Measurements from ENCODE around the gene AQP5. TPM values are rescaled to one million over a fixed set of nuclear protein-coding genes. Genes with fewer than 3 reads are reported as not detected.

The AQP5 gene
- total RNA-seq, 4 donors from 2014 or later, result 0.21 TPM; not detected in 3

GRCh38 chr12:49922349-49923034 is 39.2 kb upstream of the AQP5 start:
- Histone ChIP-seq H3K4me3 (no peak overlapping the region), H3K4me1 (peaks cover 0 to 27% (median 4%) of the 10 kb centered on the region in 4 donors), H3K36me3 (no peaks in the 10 kb centered on the region), H3K27me3 (no peaks in the 10 kb centered on the region), H3K9me3 (no peaks in the 10 kb centered on the region), H3K27ac (no peak overlapping the region)
- TF ChIP-seq EP300 (IDR thresholded peaks at IDR 0.05) (no peak), POLR2A (IDR thresholded peaks at IDR 0.05) (no peak)
- TF ChIP-seq, protein P1, sequence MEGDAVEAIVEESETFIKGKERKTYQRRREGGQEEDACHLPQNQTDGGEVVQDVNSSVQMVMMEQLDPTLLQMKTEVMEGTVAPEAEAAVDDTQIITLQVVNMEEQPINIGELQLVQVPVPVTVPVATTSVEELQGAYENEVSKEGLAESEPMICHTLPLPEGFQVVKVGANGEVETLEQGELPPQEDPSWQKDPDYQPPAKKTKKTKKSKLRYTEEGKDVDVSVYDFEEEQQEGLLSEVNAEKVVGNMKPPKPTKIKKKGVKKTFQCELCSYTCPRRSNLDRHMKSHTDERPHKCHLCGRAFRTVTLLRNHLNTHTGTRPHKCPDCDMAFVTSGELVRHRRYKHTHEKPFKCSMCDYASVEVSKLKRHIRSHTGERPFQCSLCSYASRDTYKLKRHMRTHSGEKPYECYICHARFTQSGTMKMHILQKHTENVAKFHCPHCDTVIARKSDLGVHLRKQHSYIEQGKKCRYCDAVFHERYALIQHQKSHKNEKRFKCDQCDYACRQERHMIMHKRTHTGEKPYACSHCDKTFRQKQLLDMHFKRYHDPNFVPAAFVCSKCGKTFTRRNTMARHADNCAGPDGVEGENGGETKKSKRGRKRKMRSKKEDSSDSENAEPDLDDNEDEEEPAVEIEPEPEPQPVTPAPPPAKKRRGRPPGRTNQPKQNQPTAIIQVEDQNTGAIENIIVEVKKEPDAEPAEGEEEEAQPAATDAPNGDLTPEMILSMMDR (IDR thresholded peaks at IDR 0.05), result no peak
- no peak for DNase-seq (ENCODE audit: low spot score in 2 of 2)
- 58 to 62% methylated on average over 12 of the region's 12 CpGs for WGBS, 2 donors

GRCh38 chr12:49923035-49923644 is 38.5 kb upstream of the AQP5 start:
- DNase-seq (ENCODE audit: low spot score in 2 of 2), result no peak
- H3K27me3 ChIP-seq, result no peaks in the 10 kb centered on the region
- H3K36me3 ChIP-seq, result no peaks in the 10 kb centered on the region
- TF ChIP-seq, protein P1 (IDR thresholded peaks at IDR 0.05), result no peak
- no peak for TF ChIP-seq POLR2A (IDR thresholded peaks at IDR 0.05)
- H3K9me3 ChIP-seq, result no peaks in the 10 kb centered on the region
- WGBS, 2 donors, result 47 to 51% methylated on average over 7 of the region's 7 CpGs
- H3K4me1 ChIP-seq, result peaks cover 0 to 27% (median 4%) of the 10 kb centered on the region in 4 donors
- H3K27ac ChIP-seq, result peak overlapping the region in 2 of 4 donors; percentile 5 to 35
- H3K4me3 ChIP-seq, result no peak overlapping the region

- no peaks in the 10 kb centered on the region for H3K9me3 ChIP-seq
- H3K4me3 ChIP-seq, result no peak overlapping the region
- TF ChIP-seq, protein P1 (IDR thresholded peaks at IDR 0.05), result no peak
- no peak for TF ChIP-seq EP300 (IDR thresholded peaks at IDR 0.05)
- no peak for TF ChIP-seq POLR2A (IDR thresholded peaks at IDR 0.05)
- H3K36me3 ChIP-seq, result no peaks in the 10 kb centered on the region
- peaks cover 0 to 27% (median 4%) of the 10 kb centered on the region in 4 donors for H3K4me1 ChIP-seq
- H3K27ac ChIP-seq, result peak overlapping the region in 1 of 4 donors; percentile 35
- no peaks in the 10 kb centered on the region for H3K27me3 ChIP-seq
- DNase-seq (ENCODE audit: low spot score in 2 of 2), result no peak
- 73% methylated on average over 15 of the region's 15 CpGs for WGBS, 2 donors
Measured at GRCh38 chr12:49923880-49924556, 37.7 kb upstream of the AQP5 start.

GRCh38 chr12:49924628-49925246 is 36.9 kb upstream of the AQP5 start:
- WGBS, 2 donors, result 80 to 86% methylated on average over 7 of the region's 7 CpGs
- no peaks in the 10 kb centered on the region for H3K9me3 ChIP-seq
- no peak for DNase-seq (ENCODE audit: low spot score in 2 of 2)

More at GRCh38 chr12:49924628-49925246, 36.9 kb upstream of the AQP5 start:
- no peaks in the 10 kb centered on the region for H3K36me3 ChIP-seq
- TF ChIP-seq, protein P1 (IDR thresholded peaks at IDR 0.05), result no peak
- TF ChIP-seq EP300 (IDR thresholded peaks at IDR 0.05) (no peak), POLR2A (IDR thresholded peaks at IDR 0.05) (no peak)
- H3K27me3 ChIP-seq, result no peaks in the 10 kb centered on the region
- H3K4me3 ChIP-seq, result no peak overlapping the region
- H3K27ac ChIP-seq, result no peak overlapping the region
- H3K4me1 ChIP-seq, result peaks cover 0 to 27% (median 4%) of the 10 kb centered on the region in 4 donors
